CD14-positive monocyte (primary cell): ENCODE results near the gene EIF2S3B. TPM values are rescaled to one million over a fixed set of nuclear protein-coding genes. Genes with fewer than 3 reads are reported as not detected.

ENCODE experiments used
- DNase-seq, 3 donors: peaks; one replicate each; pipeline ENCODE4 v3.0.0-alpha.2; 2011 to 2022
- H2AFZ ChIP-seq: 2 replicates; pipeline ENCODE4 v1.6.0; 2012; ENCODE audit warnings: mild to moderate bottlenecking, low read depth, low read length, inconsistent platforms; ENCODE audit not compliant: insufficient read depth, poor library complexity, severe bottlenecking
- H3K27ac ChIP-seq, 2 donors: 1 replicate in 1 of 2; 2 replicates in 1 of 2; pipeline ENCODE4 v1.5.1; 2012 to 2013; ENCODE audit warnings: low read length in 2 of 2, control low read depth in 1 of 2, inconsistent platforms in 1 of 2, low read depth in 1 of 2, mild to moderate bottlenecking in 1 of 2
- H3K27me3 ChIP-seq, 2 donors: one replicate each; pipeline versions ENCODE4 v1.6.0 to v1.6.1; 2011 to 2013; ENCODE audit warnings: low read length in 2 of 2; ENCODE audit not compliant: control insufficient read depth in 2 of 2, insufficient read depth in 2 of 2
- H3K36me3 ChIP-seq, 2 donors: replicated peaks in 1 of 2; 1 replicate in 1 of 2; 2 replicates in 1 of 2; pipeline versions ENCODE4 v1.5.1 to v1.6.1; 2012 to 2013; ENCODE audit warnings: low read length in 2 of 2, control low read depth in 1 of 2, inconsistent platforms in 1 of 2, mild to moderate bottlenecking in 1 of 2; ENCODE audit not compliant: insufficient read depth in 2 of 2, control insufficient read depth in 1 of 2
- H3K4me1 ChIP-seq, 2 donors: 1 replicate in 1 of 2; 2 replicates in 1 of 2; pipeline versions ENCODE4 v1.5.1 to v1.6.1; 2012 to 2013; ENCODE audit warnings: low read length in 2 of 2, control low read depth in 1 of 2, inconsistent platforms in 1 of 2, mild to moderate bottlenecking in 1 of 2, moderate library complexity in 1 of 2; ENCODE audit not compliant: insufficient read depth in 2 of 2, control insufficient read depth in 1 of 2
- H3K4me2 ChIP-seq: replicated peaks from 2 replicates; pipeline ENCODE3; 2012; ENCODE audit warnings: low read length, moderate library complexity, mild to moderate bottlenecking; ENCODE audit not compliant: poor library complexity, severe bottlenecking; ENCODE audit errors: extremely low read depth
- H3K4me3 ChIP-seq, 3 experiments: fragments of 200-600 bp in 1 of 3; sonication (generic) in 1 of 3; replicated peaks in 1 of 3; 1 replicate in 2 of 3; 2 replicates in 1 of 3; pipeline ENCODE4 v1.5.1; 2011 to 2013; ENCODE audit warnings: low read length in 3 of 3, mild to moderate bottlenecking in 3 of 3, control low read depth in 2 of 3, low read depth in 2 of 3, inconsistent platforms in 1 of 3, moderate library complexity in 1 of 3
- H3K79me2 ChIP-seq: 2 replicates; pipeline ENCODE4 v1.6.0; 2012; ENCODE audit warnings: mild to moderate bottlenecking, control low read depth, inconsistent platforms, low read length, moderate library complexity; ENCODE audit not compliant: insufficient read depth
- H3K9ac ChIP-seq: 2 replicates; pipeline ENCODE4 v1.6.0; 2017; ENCODE audit warnings: low read length, mild to moderate bottlenecking; ENCODE audit not compliant: insufficient read depth, poor library complexity, severe bottlenecking
- H3K9me3 ChIP-seq, 2 donors: replicated peaks in 1 of 2; 1 replicate in 1 of 2; 2 replicates in 1 of 2; pipeline versions ENCODE4 v1.5.1 to v1.6.1; 2012 to 2013; ENCODE audit warnings: low read length in 2 of 2, control low read depth in 1 of 2; ENCODE audit not compliant: control insufficient read depth in 1 of 2, insufficient read depth in 1 of 2
- H4K20me1 ChIP-seq: 2 replicates; pipeline ENCODE4 v1.6.0; 2012; ENCODE audit warnings: mild to moderate bottlenecking, low read length, control low read depth, moderate library complexity; ENCODE audit not compliant: insufficient read depth
- H3K27ac Mint-ChIP-seq, 7 donors: one replicate each; pipeline ENCODE4 v1.8.0; 2020; ENCODE audit warnings: mild to moderate bottlenecking in 7 of 7, mixed read lengths in 7 of 7, moderate library complexity in 6 of 7, inconsistent platforms in 2 of 7
- H3K27me3 Mint-ChIP-seq, 3 donors: one replicate each; pipeline ENCODE4 v1.8.0; 2021 to 2022; ENCODE audit warnings: low read depth in 3 of 3, mild to moderate bottlenecking in 3 of 3, mixed read lengths in 3 of 3, moderate library complexity in 3 of 3, inconsistent platforms in 1 of 3
- H3K36me3 Mint-ChIP-seq, 2 donors: one replicate each; pipeline ENCODE4 v1.8.0; 2020; ENCODE audit warnings: mixed read lengths in 2 of 2, inconsistent platforms in 1 of 2, mild to moderate bottlenecking in 1 of 2
- H3K4me1 Mint-ChIP-seq: one replicate; pipeline ENCODE4 v1.8.0; 2020; ENCODE audit warnings: mild to moderate bottlenecking, mixed read lengths
- H3K4me3 Mint-ChIP-seq, 2 donors: one replicate each; pipeline ENCODE4 v1.8.0; 2020; ENCODE audit warnings: mild to moderate bottlenecking in 2 of 2, mixed read lengths in 2 of 2, moderate library complexity in 1 of 2
- H3K9me3 Mint-ChIP-seq, 7 donors: one replicate each; pipeline ENCODE4 v1.8.0; 2020 to 2022; ENCODE audit warnings: mixed read lengths in 7 of 7, mild to moderate bottlenecking in 6 of 7, moderate library complexity in 6 of 7, inconsistent platforms in 2 of 7
- WGBS: methylation state at CpG from one replicate; pipeline ENCODE4 v1.1.5; 2013; ENCODE audit warnings: missing lambda C conversion rate; ENCODE audit not compliant: insufficient coverage; 5-methylcytosine and 5-hydroxymethylcytosine counted together
- intact Hi-C, 2 donors: fragments of 100-400 bp; cut with micrococcal nuclease; formaldehyde crosslinking; loops; one replicate each; pipeline versions ENCODE4 v1.15.0 to v1.15.1; 2023
- polyA plus RNA-seq, 3 donors: library from polyadenylated mRNA; depleted of rRNA in 1 of 3; unstranded in 2 of 3; stranded (reverse) in 1 of 3; fragments of 300-500 nt in 2 of 3; fragments of >200 nt in 1 of 3; fragmentation: Illumina TruSeq in 2 of 3; gene quantifications; 1 replicate in 2 of 3; 2 replicates in 1 of 3; pipeline ENCODE4 v1.2.3, GENCODE V29; 2012 to 2021
- TF ChIP-seq, protein P1 (sequence below): fragments of 200-600 bp; IDR thresholded peaks from one replicate; pipeline ENCODE4 v1.8.0; 2022; ENCODE audit warnings: antibody characterized with exemption, mild to moderate bottlenecking

The EIF2S3B gene
- polyA plus RNA-seq, 3 donors: 0.30 to 2.5 (median 0.37) TPM

DNA sequence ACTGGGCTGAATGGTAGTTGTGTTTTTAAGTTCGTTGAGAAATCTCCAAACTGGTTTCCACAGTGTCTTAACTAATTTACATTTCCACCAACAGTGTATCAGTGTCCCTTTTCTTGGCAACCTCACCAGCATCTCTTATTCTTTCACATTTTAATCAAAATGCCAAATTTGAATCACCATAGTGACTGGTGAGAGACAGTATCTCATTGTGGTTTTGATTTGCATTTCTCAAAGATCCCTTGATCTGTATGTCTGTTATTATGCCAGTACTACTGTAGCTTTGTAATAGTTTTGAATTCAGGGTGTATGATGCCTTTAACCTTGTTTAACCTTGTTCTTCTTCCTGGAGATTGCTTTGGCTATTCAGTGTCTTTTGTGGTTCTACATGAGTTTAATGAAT is 2.2 kb upstream of the EIF2S3B start:
- no peaks in the 10 kb centered on the region for H3K79me2 ChIP-seq
- peaks cover 0 to 9% (median 4%) of the 10 kb centered on the region in 7 donors for H3K9me3 Mint-ChIP-seq
- intact Hi-C loops: no loop called here

DNA sequence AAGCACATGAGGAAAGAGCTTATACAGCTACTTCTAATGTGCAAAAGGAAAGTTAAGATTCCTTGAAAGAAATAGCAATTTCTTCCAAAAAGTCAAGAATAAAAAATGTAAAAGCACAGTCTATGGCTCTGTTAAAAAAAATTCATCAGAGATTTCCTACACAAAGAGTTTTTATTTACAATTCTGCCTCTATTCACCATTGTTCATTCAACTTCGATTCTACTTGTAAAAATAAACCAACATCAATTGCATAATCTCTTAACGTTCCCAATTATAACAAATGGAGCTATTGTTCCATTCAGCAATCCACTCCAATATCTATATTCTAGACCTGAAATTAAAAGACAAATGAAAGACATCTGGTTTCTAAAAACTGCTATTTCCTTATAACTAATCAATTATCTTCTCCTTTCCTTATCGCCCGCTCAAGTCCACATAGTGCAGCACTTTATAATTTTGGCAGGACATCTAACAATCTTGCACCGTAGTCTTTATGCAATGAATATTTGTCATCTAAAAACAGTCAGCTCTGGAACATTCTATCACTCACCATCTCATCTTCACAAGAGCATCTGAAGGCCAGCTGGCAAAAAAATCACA is 6.2 kb downstream of the EIF2S3B start:
- no peaks in the 10 kb centered on the region for H3K9me3 ChIP-seq
- H3K4me1 Mint-ChIP-seq: no peaks in the 10 kb centered on the region
- no peak overlapping the region for H3K4me3 Mint-ChIP-seq
- no peaks in the 10 kb centered on the region for H3K79me2 ChIP-seq
- no peak overlapping the region for H3K4me3 ChIP-seq
- no peak overlapping the region for H3K4me2 ChIP-seq
- DNase-seq: no peak
- no peaks in the 10 kb centered on the region for H3K36me3 ChIP-seq
- TF ChIP-seq, protein P1, sequence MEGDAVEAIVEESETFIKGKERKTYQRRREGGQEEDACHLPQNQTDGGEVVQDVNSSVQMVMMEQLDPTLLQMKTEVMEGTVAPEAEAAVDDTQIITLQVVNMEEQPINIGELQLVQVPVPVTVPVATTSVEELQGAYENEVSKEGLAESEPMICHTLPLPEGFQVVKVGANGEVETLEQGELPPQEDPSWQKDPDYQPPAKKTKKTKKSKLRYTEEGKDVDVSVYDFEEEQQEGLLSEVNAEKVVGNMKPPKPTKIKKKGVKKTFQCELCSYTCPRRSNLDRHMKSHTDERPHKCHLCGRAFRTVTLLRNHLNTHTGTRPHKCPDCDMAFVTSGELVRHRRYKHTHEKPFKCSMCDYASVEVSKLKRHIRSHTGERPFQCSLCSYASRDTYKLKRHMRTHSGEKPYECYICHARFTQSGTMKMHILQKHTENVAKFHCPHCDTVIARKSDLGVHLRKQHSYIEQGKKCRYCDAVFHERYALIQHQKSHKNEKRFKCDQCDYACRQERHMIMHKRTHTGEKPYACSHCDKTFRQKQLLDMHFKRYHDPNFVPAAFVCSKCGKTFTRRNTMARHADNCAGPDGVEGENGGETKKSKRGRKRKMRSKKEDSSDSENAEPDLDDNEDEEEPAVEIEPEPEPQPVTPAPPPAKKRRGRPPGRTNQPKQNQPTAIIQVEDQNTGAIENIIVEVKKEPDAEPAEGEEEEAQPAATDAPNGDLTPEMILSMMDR: no peak
- H3K36me3 Mint-ChIP-seq: no peaks in the 10 kb centered on the region
- no peak overlapping the region for H3K27ac Mint-ChIP-seq
- WGBS: 95% methylated on average over 5 of the region's 5 CpGs
- no peak overlapping the region for H3K9ac ChIP-seq
- intact Hi-C loops: no loop called here
- H4K20me1 ChIP-seq: no peaks in the 10 kb centered on the region
- H3K27ac ChIP-seq: no peak overlapping the region
- H3K4me1 ChIP-seq: no peaks in the 10 kb centered on the region
- no peaks in the 10 kb centered on the region for H3K27me3 ChIP-seq
- H3K27me3 Mint-ChIP-seq: peaks cover 0 to 4% (median 0%) of the 10 kb centered on the region in 3 donors
- H3K9me3 Mint-ChIP-seq: peaks cover 0 to 3% (median 0%) of the 10 kb centered on the region in 7 donors
- H2AFZ ChIP-seq: no peak overlapping the region

More for the DNA sequence above, 2.2 kb upstream of the EIF2S3B start:
- Mint-ChIP-seq H3K4me1 (peaks cover 8% of the 10 kb centered on the region), H3K4me3 (no peak overlapping the region), H3K27me3 (no peaks in the 10 kb centered on the region), H3K36me3 (no peaks in the 10 kb centered on the region), H3K27ac (no peak overlapping the region)
- H3K36me3 ChIP-seq: no peaks in the 10 kb centered on the region
- H3K27ac ChIP-seq: no peak overlapping the region
- H3K27me3 ChIP-seq: peaks cover 0 to 2% of the 10 kb centered on the region in 2 donors
- H4K20me1 ChIP-seq: no peaks in the 10 kb centered on the region
- no peak for DNase-seq
- WGBS: no CpG with 5 or more reads among the region's 1 CpG
- H2AFZ ChIP-seq: no peak overlapping the region
- no peak overlapping the region for H3K9ac ChIP-seq
- TF ChIP-seq, protein P1: no peak
- no peak overlapping the region for H3K4me2 ChIP-seq
- H3K4me1 ChIP-seq: no peaks in the 10 kb centered on the region
- no peak overlapping the region for H3K4me3 ChIP-seq
- peaks cover 0 to 6% of the 10 kb centered on the region in 2 donors for H3K9me3 ChIP-seq
